ENCODE results near the gene GINS1.

DNA sequence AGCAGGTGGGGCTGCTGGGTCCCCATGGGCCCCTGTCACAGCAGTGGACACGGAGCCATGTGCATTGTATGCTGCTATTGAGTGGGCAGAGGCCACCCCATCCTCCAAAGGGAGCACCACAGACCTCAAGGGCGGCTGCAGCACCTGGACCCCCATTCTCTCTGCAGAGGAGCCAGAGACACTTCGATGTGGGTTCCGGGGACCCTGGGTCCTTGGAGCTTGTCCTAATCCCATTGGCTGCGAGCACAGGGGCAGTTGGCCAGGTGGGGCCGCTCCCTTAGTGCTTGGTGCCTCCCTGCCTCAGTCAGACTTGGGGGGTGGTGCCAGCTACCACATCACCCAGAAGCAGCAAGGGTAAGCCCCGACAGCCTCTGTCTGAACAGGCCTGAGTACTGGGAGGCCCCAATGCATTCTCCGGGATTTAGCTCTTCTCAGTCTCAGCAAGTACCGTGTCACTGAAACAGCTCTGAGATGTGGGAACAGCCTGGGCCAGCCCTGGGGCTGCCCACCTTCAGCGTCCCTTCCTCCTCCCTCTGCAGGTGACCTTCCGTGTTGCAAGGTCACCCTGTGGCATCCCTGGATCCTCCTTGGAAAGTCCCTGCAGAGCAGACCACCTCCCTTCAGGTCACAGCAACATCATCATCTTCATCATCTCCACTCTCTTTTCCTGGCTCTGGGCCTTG, 73.9 kb downstream of the GINS1 start:
- TF ChIP-seq, protein P1, sequence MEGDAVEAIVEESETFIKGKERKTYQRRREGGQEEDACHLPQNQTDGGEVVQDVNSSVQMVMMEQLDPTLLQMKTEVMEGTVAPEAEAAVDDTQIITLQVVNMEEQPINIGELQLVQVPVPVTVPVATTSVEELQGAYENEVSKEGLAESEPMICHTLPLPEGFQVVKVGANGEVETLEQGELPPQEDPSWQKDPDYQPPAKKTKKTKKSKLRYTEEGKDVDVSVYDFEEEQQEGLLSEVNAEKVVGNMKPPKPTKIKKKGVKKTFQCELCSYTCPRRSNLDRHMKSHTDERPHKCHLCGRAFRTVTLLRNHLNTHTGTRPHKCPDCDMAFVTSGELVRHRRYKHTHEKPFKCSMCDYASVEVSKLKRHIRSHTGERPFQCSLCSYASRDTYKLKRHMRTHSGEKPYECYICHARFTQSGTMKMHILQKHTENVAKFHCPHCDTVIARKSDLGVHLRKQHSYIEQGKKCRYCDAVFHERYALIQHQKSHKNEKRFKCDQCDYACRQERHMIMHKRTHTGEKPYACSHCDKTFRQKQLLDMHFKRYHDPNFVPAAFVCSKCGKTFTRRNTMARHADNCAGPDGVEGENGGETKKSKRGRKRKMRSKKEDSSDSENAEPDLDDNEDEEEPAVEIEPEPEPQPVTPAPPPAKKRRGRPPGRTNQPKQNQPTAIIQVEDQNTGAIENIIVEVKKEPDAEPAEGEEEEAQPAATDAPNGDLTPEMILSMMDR (IDR thresholded peaks at IDR 0.05; ENCODE audit: extremely low read depth in 1 of 2, insufficient read depth in 1 of 2, low read depth in 1 of 2, low read length in 2 of 2), result no peak
- no peak for TF ChIP-seq FOS (IDR thresholded peaks at IDR 0.05; ENCODE audit: borderline replicate concordance, insufficient read depth, low read length)

All from endothelial cell of umbilical vein (primary cell).